Kidney epithelial cell (primary cell): Measurements from ENCODE around the gene PARP4. TPM values are rescaled to one million over a fixed set of nuclear protein-coding genes. Genes with fewer than 3 reads are reported as not detected.
"Not testable (repeated sequence)": the region's sequence is repeated elsewhere in the genome, so short reads cannot be mapped to it uniquely, and the experiment has no call there.

ENCODE experiments used
- DNase-seq: peaks from one replicate; pipeline ENCODE4 v3.0.0-alpha.2; 2010; ENCODE audit warnings: low read depth
- H3K27me3 ChIP-seq: 2 replicates; pipeline ENCODE4 v1.6.0; 2011; ENCODE audit warnings: low read length; ENCODE audit not compliant: control insufficient read depth, insufficient read depth
- H3K36me3 ChIP-seq: 2 replicates; pipeline ENCODE4 v1.5.1; 2011; ENCODE audit warnings: low read length; ENCODE audit not compliant: control insufficient read depth, insufficient read depth
- H3K4me3 ChIP-seq: 2 replicates; pipeline ENCODE4 v1.5.1; 2011; ENCODE audit warnings: low read depth, mild to moderate bottlenecking, control low read depth, low read length
- CTCF ChIP-seq: IDR thresholded peaks from 2 replicates; pipeline ENCODE4 v1.5.1; 2011; ENCODE audit warnings: mild to moderate bottlenecking, moderate library complexity, low read length, control low read depth, inconsistent platforms; ENCODE audit not compliant: insufficient read depth, poor library complexity, severe bottlenecking
- total RNA-seq: library from RNA; depleted of rRNA; stranded (reverse); fragments of >200 nt; gene quantifications from 2 replicates; pipeline ENCODE4 v1.2.3, GENCODE V29; 2015

The PARP4 gene
- total RNA-seq, 1 donor from 2014 or later, result 54.3 TPM

- Histone ChIP-seq H3K36me3 (no peaks in the 10 kb centered on the region), H3K4me3 (no peak overlapping the region), H3K27me3 (peaks cover 2% of the 10 kb centered on the region)
- TF ChIP-seq CTCF, result no peak
- no peak for DNase-seq
Observed at GRCh38 chr13:24385902-24386301, 126.7 kb downstream of the PARP4 start.

- H3K36me3 ChIP-seq, DNase-seq: not testable (repeated sequence)
Observed at GRCh38 chr13:24384946-24385345, 127.6 kb downstream of the PARP4 start.

GRCh38 chr13:24384091-24384490 lies 128.5 kb downstream of the PARP4 start:
- H3K4me3 ChIP-seq, DNase-seq, H3K27me3 ChIP-seq, H3K36me3 ChIP-seq: not testable (repeated sequence)

More at GRCh38 chr13:24384946-24385345, 127.6 kb downstream of the PARP4 start:
- H3K27me3 ChIP-seq, H3K4me3 ChIP-seq: not testable (repeated sequence)

- Histone ChIP-seq H3K4me3 (no peak overlapping the region), H3K27me3 (no peaks in the 10 kb centered on the region), H3K36me3 (no peaks in the 10 kb centered on the region)
- no peak for TF ChIP-seq CTCF
- DNase-seq, result no peak
Observed at GRCh38 chr13:24381541-24382265, 130.9 kb downstream of the PARP4 start.

GRCh38 chr13:24380881-24381280 lies 131.7 kb downstream of the PARP4 start:
- not testable (repeated sequence) for DNase-seq, H3K4me3 ChIP-seq, H3K36me3 ChIP-seq, H3K27me3 ChIP-seq

GRCh38 chr13:24380227-24380626 lies 132.4 kb downstream of the PARP4 start:
- H3K4me3 ChIP-seq, DNase-seq, H3K36me3 ChIP-seq: not testable (repeated sequence)

GRCh38 chr13:24371273-24371672 lies 141.3 kb downstream of the PARP4 start:
- DNase-seq, H3K36me3 ChIP-seq, H3K4me3 ChIP-seq: not testable (repeated sequence)

More at GRCh38 chr13:24380227-24380626, 132.4 kb downstream of the PARP4 start:
- H3K27me3 ChIP-seq, result not testable (repeated sequence)

More at GRCh38 chr13:24371273-24371672, 141.3 kb downstream of the PARP4 start:
- not testable (repeated sequence) for H3K27me3 ChIP-seq

Other genes with a start within 250 kb of the PARP4 start
- gene C1QTNF9, start 203.2 kb downstream of the PARP4 start, total RNA-seq, result not detected in 2 replicates
- 0.04 and 0.07 TPM in 2 replicates for gene ATP12A, start 167.6 kb upstream of the PARP4 start, total RNA-seq